WI38 (cell line): Measurements from ENCODE around the gene MRPS35.

ENCODE experiments used
- H3K4me3 ChIP-seq: 2 replicates; pipeline ENCODE4 v1.5.1; 2011; ENCODE audit warnings: low read depth, mild to moderate bottlenecking, control low read depth, low read length
- TF ChIP-seq, protein P1 (sequence below): IDR thresholded peaks from 2 replicates; pipeline ENCODE4 v1.5.1; 2012; ENCODE audit warnings: low read depth, mild to moderate bottlenecking, control low read depth, low read length

Gene MRPS35

DNA sequence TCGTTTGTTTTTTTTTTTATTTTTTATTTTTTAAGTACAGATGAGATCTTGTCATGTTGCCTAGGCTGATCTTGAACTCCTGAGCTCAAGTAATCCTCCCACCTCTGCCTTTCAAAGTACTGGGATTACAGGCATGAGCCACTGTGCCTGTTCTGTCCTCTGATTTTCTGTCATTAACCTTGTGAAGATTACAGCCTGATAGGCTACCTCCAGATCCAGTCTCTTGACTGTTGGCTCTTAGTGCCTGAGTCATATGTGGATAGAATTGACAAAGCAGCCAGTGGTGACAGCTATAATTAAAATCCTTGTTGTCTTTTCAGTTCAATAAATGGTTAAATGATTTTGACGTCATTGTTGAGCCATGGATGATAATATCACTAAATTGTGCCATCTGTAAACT lies 35.6 kb upstream of the MRPS35 start:
- H3K4me3 ChIP-seq, result no peak overlapping the region
- TF ChIP-seq, protein P1, sequence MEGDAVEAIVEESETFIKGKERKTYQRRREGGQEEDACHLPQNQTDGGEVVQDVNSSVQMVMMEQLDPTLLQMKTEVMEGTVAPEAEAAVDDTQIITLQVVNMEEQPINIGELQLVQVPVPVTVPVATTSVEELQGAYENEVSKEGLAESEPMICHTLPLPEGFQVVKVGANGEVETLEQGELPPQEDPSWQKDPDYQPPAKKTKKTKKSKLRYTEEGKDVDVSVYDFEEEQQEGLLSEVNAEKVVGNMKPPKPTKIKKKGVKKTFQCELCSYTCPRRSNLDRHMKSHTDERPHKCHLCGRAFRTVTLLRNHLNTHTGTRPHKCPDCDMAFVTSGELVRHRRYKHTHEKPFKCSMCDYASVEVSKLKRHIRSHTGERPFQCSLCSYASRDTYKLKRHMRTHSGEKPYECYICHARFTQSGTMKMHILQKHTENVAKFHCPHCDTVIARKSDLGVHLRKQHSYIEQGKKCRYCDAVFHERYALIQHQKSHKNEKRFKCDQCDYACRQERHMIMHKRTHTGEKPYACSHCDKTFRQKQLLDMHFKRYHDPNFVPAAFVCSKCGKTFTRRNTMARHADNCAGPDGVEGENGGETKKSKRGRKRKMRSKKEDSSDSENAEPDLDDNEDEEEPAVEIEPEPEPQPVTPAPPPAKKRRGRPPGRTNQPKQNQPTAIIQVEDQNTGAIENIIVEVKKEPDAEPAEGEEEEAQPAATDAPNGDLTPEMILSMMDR, result no peak

DNA sequence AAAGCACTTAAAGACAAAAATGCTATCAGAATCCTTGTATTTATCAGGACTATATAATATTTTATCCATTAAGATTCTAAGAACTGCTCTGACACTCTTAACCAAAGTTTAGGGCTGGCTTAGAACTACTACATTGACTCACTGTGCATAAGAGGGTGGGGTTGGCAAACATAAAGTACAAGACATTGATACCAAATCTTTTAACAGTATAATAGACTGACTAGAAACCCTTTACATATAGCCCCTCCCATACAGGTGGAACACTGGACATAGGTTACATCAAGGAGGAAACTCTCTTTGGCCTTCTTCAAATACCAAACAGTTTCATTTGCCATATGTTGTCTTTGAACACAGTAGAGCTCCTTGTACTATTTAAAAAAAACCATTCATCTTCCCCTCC lies 30.0 kb upstream of the MRPS35 start:
- H3K4me3 ChIP-seq, result no peak overlapping the region
- TF ChIP-seq, protein P1, result no peak

DNA sequence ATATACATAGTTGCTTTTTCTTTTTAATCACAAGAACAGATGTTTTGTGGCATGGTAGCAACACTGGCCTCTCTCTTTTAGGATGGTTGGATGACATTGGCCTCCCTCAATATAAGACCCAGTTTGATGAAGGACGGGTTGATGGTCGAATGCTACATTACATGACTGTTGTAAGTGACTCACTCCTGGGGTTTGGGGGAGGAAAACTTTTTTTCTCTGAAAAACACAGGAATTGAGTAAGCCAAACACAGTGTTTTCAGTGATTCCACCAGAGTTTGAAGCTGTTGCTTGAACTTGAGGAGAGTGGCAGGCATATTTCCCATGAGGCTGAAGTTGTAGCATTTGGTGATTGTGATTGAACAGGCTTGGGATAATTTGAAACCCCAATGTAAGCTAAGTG lies 28.1 kb upstream of the MRPS35 start:
- H3K4me3 ChIP-seq, result no peak overlapping the region
- TF ChIP-seq, protein P1, result no peak

DNA sequence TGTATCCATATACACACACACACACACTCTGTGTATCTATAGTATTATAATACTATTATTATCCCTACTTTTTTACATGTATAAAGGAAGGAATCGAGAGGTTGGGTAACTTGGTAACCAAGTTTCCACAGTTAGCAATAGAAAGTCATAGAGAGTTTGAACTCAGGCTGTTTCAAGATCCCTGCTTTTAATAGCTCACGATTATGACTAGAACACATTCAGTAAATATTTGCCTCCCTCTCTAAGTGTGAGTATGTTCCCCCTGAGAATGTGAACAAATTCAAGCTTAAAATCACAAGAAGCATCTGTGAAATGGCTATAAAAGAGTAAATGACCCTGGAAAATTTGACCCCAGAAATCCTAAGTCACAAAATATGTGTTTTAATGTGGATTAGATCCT lies 25.4 kb upstream of the MRPS35 start:
- no peak overlapping the region for H3K4me3 ChIP-seq
- TF ChIP-seq, protein P1, result no peak

DNA sequence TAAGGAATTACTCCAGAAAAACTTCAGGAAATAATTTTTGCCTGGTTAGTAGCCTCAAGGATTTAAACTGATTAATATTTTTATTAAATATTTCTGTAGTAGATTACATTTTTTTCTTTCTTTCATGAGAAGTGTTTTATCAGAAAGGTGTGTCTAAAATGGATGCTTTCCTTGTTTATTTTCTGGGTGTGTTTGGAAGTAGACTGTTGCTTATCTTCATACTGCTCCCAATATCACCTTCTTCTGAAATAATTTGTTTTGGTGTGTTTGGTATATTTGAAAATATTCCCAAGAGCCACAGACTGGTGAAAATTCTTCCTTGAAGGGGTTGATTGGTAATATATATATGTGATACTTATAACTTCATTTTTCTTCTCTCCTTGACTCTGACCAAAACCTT lies 24.5 kb upstream of the MRPS35 start:
- no peak overlapping the region for H3K4me3 ChIP-seq
- TF ChIP-seq, protein P1, result no peak

DNA sequence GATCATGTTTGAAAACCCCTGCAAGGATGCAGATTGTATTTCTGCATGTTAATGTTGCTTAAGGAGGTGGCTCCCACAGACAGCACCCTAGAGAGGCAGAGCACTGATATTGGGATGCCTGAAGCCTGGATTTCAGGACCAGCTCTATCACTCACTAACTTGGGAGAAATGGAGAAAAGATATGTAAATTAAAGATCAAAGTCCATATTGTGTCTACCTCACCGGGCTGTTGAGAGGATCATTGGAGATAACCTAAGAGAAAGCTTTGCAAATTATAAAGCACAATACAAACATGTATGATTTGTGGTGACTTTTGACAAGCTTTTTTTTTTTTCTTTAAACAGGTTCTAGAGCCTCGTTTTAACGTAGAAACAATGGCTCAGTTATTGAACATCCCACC lies 22.0 kb upstream of the MRPS35 start:
- TF ChIP-seq, protein P1, result no peak
- H3K4me3 ChIP-seq, result no peak overlapping the region

DNA sequence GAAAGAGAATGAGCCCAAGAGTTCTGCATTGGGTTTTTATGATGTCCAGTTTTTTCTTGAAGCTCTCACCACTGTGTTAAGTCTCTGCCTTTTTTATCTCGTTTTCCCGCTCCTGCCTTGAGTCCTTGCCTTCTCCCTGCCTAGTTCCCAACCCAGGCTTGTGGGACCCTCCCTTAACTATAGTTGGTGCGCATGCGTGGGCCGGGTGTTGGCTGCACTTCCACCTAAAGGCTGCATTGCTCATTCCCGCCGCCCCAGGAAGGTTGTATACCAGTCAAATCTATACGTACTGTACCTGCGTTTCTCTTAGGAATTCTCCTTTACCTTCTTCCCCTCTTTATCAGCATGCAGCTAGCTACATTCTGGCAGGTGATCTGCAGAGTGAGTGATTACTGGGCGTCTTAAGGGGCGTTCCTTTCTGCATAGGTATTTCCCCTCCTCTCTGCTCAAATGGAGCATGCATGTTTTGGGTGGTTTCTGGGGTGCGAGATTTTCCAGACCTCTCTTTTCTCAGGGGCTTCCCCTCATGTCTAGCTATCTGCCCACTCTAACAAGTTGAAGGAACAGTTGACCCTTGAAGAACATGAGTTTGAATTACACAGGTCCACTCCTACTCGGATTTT lies 21.0 kb upstream of the MRPS35 start:
- TF ChIP-seq, protein P1, result no peak
- no peak overlapping the region for H3K4me3 ChIP-seq
